SK-N-SH (cell line): ENCODE measurements around the gene VGF.

ENCODE experiments used
- CTCF ChIP-seq: fragments of 200-600 bp; sonication (generic); IDR thresholded peaks from 2 replicates; pipeline ENCODE4 v1.6.1; 2017; ENCODE audit warnings: antibody characterized with exemption, mild to moderate bottlenecking, moderate library complexity
- EP300 ChIP-seq, 2 experiments: IDR thresholded peaks; 2 replicates each; pipeline versions ENCODE4 v1.4.0 to v1.6.1; 2012; ENCODE audit warnings: borderline replicate concordance in 1 of 2, low read depth in 1 of 2, low read length in 1 of 2
- EZH2phosphoT487 ChIP-seq: fragments of 200-600 bp; sonication (generic); IDR thresholded peaks from 2 replicates; pipeline ENCODE4 v1.6.1; 2017; ENCODE audit warnings: low read depth, mixed run types, mild to moderate bottlenecking, antibody characterized with exemption, moderate library complexity, borderline replicate concordance
- IRF3 ChIP-seq: fragments of 150-350 bp; IDR thresholded peaks from 2 replicates; pipeline ENCODE4 v1.6.1; 2016; ENCODE audit warnings: mild to moderate bottlenecking, low read depth, low read length
- MAX ChIP-seq: IDR thresholded peaks from 2 replicates; pipeline ENCODE4 v1.4.0; 2012; ENCODE audit warnings: low read depth
- RFX5 ChIP-seq: IDR thresholded peaks from 2 replicates; pipeline ENCODE4 v1.6.1; 2012; ENCODE audit warnings: mild to moderate bottlenecking, improper control_type of control experiment, low read length
- RXRA ChIP-seq: IDR thresholded peaks from 2 replicates; pipeline ENCODE4 v1.4.0; 2012; ENCODE audit warnings: low read depth, mild to moderate bottlenecking, borderline replicate concordance
- SMC3 ChIP-seq: IDR thresholded peaks from 2 replicates; pipeline ENCODE4 v1.6.1; 2012; ENCODE audit warnings: low read depth, low read length, improper control_type of control experiment
- USF1 ChIP-seq: IDR thresholded peaks from 2 replicates; pipeline ENCODE4 v1.4.0; 2012; ENCODE audit warnings: low read depth, borderline replicate concordance
- YY1 ChIP-seq: IDR thresholded peaks from 2 replicates; pipeline ENCODE4 v1.4.0; 2012; ENCODE audit warnings: low read depth, mild to moderate bottlenecking

- TF ChIP-seq CTCF (peak; percentile 60), RFX5 (no peak), SMC3 (0 out of 2 replicates have a peak, but pooled peaks have one; percentile 1), EP300 (IDR thresholded peaks at IDR 0.05; ENCODE audit: borderline replicate concordance in 1 of 2, low read depth in 1 of 2, low read length in 1 of 2) (peak in 1 of 2 experiments; percentile 55; a peak in 1 of 4 replicates), RXRA (peak; percentile 82), EZH2phosphoT487 (no peak), YY1 (peak; percentile 59; the same call in 1 of the 2 replicates), MAX (peak; percentile 50), USF1 (no peak), IRF3 (no peak)
Measured at GRCh38 chr7:101126651-101127459, 38.5 kb downstream of the VGF start, which contains the start of gene SERPINE1.
